NCI-H128 (cell line): ENCODE data around the gene WDR88.
A peak's percentile ranks its signal among the peaks of the same experiment; 100 is the strongest.

Source experiments
- DNase-seq: peaks from one replicate; lab custom pipeline; 2025; ENCODE audit not compliant: unreplicated experiment; lab: John Stamatoyannopoulos, UW

WDR88 gene, protein sequence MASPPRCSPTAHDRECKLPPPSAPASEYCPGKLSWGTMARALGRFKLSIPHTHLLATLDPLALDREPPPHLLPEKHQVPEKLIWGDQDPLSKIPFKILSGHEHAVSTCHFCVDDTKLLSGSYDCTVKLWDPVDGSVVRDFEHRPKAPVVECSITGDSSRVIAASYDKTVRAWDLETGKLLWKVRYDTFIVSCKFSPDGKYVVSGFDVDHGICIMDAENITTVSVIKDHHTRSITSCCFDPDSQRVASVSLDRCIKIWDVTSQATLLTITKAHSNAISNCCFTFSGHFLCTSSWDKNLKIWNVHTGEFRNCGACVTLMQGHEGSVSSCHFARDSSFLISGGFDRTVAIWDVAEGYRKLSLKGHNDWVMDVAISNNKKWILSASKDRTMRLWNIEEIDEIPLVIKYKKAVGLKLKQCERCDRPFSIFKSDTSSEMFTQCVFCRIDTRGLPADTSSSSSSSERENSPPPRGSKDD

DNA sequence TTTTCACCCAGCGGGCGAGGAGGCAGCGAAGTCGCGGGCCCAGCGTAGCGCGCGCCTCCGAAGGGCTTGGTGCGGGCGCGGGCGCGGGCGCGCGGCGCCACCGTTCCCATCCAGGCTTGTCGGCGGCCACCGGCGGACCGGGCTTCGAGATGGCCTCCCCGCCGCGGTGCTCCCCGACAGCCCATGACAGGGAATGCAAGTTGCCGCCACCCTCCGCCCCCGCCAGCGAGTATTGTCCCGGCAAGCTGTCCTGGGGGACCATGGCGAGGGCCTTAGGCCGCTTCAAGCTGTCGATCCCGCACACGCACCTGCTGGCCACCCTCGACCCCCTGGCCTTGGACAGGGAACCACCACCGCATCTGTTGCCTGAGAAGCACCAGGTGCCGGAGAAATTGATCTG is at the start of gene WDR88:
TSS of gene WDR88 (plus strand) at position 94 of the 400 bp plus-strand sequence. CDS start at position 150, 56 bp downstream.
- no peak for DNase-seq

DNA sequence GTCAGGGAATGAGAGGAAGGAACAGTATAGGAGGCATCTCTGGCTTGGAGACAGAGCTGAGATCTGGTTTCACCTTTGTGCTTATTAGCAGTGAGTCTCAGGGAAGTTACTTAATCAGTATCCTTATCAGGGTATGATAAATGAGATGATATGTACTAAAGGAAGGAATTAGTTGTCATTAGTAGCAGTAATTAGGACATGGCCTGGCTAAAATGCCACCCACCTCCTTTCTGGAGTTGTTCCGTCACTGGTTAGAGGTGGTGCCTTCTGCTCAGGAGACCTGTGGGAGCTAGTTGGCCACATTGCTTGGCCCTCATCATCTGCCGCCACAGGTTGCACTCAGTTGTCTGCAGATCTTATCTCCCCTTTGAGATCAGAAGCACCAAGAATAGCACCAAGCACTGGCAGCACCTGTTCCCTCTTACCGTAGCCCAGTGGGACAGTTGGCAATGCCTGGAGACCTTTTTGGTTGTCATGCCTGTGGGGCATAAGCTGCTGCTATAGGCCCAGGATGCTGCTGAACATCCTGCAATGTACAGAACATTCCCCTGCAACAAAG is 46.3 kb upstream of the WDR88 start:
- no peak for DNase-seq

DNA sequence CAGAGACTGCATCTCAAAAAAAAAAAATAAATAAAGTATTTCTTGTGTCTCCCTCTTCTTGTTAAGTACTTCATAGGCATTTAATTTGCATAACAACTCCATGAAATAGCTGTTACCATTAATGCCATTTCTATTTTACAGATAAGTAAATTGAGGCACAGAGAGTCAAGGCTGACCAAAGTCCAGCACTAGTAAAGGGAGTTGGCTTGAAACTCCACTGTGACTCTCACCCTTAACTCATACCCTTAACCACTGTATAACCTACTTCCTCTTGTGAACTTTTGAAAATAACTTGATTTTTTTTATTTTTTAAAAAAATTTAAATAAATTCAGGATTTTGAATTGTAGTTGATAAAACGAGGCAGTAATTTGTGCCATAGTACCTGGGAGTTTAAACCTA is 45.0 kb upstream of the WDR88 start:
- no peak for DNase-seq

DNA sequence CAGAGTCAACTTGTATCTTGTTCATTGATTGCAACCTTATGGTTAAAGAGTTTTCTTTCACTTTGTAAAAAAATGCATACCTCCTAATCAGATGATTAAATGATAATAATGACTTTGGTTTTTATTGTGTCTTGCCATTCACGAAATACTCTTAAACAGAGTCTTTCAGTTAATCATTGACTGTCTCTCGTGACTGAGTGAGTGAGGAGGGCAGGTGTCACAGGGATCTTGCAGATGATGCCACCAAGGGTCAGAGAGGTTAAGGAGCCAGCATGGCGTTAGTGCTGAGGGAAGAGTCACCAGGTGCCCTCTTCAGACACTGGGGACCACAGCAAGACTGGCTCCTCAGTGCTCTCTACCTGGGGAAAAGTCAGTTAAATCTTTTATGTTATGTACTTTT is 42.9 kb upstream of the WDR88 start:
- DNase-seq = no peak

DNA sequence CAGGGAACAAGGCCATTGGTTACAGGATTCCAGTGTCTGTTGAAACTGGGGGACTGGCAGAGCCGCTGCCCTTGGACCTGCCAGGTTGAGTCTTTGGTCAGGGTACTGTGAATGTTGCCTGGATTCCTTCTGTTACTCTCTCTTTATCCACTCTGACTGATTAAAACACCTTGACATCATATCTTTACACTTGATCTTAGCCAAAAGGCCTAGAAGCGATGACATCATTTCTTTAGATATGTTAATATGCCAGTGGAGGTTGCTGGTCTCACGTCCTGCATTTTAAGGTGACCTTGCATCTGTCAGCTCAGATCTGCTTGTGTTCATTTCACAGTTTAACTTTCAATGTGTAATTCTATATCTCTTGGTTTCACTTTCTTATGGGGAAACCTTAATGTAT is 41.7 kb upstream of the WDR88 start:
- DNase-seq = no peak

DNA sequence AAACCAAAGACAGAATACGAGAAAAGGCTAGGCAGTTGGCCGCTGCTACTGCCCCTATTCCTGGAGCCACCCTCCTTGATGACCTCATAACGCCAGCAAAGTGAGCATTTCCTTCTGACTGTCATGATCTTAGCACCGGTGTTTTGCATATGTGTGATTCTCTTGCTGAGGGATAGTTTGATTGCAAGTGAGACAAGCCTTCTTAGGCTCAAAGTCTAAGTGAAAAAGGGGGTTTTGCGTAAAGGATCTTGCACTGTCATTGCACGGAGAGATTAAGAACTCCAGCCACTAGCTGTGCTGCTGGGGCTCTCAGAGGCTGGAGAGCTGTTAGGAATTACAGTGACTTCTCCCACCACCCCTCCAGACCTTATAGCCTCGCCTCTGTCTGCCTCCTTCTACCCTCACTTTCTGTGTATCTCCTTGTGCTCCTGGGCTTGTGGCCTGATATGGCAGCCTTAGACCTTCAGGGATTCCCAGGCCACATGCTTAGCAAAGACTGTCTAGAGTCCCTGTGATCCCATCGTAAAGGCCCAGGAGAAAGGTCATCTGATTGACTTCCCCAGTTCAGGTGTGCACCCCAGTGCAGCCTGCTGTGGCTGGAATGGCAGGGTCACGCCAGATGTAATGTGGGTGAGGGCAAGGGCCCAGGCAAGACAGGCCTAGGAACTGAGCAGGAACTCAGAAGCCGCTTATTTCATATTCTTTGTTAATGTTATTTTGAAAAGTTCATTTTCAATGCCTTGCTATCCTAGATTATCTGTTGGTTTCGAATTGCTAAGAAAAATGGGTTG is 38.3 kb upstream of the WDR88 start:
- no peak for DNase-seq

DNA sequence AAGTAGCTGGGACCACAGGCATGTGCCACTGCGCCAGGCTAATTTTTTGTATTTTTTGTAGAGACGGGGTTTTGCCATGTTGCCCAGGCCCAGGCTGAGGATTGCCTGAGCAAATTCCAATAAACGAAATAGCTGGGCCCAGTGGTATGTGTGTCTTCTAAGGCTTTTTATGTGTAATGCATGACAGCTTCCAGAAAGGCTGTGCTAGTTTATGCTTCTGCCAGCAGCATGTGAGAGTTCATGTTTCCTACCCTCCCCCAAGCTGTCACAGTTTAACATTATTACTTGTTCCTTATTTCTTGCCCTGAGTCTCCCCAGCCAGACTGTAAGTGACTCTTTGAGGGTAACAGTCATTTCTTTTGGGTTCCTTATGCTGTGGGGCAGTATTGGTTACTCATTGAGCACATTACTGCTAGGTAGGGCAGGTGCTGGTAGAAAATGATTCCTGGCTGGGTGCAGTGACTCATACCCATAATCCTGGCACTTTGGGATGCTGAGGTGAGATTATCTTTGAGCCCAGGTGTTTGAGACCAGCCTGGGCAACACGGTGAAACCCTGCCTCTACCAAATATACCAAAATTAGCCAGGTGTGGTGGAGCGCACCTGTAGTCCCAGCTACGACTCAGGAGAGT is 37.4 kb upstream of the WDR88 start:
- DNase-seq = no peak

DNA sequence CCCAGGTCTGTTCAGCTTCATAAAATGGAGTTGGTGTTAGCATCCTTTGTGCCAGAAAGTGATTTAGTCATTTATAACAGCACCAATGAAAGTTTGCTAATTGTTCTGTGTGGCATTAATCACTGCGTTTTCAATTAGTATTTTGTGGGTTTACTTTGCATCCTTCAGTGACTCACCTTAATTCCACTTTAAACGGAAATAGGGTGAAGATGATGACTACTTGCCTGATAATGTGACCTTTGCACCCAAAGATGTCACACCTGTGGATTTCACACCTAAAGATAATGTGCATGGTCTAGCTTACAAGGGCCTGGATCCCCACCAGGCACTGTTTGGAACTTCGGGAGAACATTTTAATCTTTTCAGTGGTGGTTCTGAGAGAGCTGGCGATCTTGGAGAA is 35.9 kb upstream of the WDR88 start:
- no peak for DNase-seq

DNA sequence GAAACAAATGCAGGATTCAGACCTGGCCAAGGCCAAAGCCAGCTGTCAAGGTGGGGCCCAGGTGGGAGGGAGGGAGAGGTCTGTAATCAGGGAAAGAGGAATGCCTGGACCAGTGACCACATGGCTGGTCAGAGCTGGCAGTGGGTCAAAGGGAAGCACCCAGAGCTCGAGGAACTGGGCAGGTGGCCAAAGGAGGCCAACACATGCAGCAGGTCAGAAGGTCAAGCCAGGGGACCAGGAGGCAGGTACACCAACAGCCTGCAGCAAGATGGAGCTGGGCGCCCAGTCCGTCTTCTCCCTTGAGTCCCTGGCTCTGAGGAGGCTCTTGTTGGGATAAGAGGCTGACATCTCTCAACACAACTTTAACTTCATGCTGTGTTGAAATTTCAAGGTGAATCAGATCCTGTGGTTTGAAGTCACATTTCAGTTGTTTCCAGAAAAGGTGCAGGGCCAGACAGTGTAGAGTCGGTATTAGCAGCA is 33.8 kb upstream of the WDR88 start:
- DNase-seq = no peak

DNA sequence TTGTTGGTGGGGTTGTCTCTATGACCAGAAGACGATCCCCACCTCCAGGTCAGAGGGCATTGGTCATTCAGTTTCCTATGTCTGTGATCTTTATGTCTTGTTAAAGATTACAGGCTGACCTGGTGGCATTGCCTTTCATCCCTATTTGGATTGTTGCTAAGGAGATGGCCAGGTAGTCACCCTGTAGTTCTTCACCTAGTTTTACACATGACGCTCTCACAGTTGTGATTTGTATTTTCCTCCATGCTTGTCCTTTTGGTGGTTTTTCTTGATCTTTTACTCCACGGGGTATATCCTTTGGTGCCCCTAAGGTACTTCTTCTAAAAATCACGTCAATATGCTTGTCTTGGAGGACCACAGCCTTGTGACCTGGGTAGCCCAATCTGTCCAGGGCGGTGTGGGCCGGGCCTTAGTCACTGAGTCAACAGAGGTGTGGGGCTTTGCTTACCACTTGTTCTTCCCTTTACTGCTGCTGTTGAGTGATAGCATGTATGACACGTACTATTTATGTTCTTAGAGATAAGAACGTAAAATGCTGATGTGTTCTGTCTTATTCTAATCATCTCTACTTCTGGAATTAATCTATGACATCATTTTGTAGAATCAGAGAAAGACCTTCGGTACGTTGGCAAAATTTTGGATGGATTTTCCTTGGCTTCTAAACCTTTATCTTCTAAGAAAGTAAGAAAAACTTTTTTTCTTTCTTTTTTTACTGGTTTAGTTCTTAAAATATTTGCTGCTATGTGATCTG is 30.8 kb upstream of the WDR88 start:
- no peak for DNase-seq

DNA sequence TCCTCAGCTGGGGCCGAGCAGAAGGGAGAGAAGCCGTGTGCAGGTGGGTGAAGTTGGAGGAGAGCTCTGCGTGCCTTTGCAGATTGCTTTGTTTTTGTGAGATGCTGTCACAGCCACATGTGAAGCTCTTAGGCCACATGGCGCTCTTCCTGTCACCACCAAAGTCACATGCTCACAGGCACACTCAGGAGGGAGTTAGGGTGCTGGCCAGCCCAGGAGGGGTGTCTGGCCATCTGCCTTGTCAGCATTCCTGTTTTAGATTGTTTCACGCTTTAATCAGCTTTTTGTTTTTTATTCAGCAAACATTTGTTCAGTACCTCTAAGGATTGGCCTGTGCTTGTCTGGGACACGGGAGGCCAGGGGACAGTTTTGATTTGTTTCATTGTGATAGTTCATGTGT is 29.0 kb upstream of the WDR88 start:
- DNase-seq = no peak

DNA sequence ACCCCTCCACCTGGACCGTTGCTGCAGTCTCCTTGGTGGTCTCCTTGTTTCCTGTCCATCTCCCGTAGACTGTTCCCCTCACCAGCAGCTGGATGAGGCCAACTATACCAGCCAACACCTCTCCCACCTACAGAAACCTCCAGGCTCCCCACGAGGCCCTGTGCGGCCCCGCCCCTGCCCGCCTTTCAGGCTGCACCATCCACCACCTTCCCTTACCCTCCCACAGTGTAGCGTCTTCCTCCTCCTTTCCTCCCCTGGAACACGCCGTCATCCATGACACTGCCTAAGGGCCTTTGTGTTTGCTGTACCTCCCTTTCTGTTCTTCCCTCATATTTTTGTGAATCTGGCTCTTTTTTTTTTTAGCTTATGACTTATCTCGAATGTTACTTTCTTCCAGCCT is 23.8 kb upstream of the WDR88 start:
- no peak for DNase-seq

DNA sequence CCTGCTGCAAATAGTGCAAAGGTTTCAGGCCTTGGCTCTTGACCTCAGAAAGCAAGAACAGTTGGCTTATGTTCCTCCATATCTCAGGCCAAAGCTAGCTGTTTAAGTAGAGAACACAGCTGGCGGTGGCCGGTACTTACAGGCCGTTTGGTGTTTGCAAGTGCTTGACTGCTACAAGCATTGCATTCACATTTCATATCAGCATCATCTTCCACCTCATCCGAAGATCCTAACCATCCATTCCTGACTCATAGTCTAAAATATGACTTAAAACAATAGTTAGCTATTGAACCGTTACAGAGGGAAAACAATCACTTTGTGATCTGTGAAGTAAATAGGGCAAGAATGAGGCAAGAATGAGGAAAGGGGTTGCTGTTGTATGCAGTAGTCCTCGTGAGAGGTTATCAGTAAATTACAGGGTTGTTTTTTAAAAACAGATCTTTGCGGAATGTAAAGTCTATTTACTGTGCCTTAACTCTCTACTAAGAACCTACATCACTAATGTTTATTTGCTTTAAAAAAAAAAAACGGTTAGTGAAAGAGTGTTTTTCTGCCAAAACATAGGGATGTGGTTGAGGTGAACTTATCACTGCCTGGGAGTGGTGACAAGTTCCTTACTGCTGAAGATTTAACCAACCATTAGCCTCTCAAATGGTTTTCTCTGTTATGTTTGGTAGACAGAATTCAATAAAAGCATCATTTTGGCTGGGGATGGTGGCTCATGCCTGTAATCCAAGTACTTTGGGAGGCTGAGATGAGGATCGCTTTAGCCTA is 21.6 kb upstream of the WDR88 start:
- no peak for DNase-seq

DNA sequence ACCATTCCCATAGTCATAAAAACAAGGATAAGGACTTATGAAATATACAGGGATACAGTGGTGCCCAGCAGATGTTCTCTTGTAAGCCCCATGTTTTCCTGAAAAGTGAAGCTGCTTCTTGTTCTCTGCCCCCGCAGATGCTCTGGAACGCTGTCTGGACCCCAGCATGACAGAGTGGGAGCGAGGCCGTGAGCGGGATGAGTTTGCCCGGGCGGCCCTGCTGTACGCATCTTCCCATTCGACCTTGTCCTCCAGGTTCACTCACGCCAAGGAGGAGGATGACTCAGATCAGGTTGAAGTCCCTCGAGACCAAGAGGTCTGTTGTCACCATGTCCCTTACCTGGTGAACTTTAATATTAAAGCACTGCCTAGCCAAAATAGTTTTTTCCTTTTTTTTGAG is 20.3 kb upstream of the WDR88 start:
- no peak for DNase-seq

DNA sequence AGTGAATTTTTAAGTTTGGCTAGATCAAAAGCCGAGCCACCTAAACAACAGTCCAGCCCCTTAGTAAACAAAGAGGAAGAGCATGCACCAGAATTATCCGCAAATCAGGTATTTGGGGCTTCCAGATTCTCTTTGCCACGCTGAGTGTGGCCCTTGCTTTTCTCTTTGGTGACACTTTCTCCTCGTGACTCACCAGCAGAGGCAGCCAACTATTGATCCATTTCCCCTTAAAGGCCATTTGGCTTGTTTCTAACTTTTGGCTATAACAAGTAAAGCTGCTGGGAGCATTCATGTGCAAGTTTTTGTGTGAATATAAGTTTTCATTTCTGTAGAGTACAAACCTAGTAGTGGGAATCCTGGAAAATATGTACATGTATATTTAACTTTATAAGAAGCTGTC is 17.6 kb upstream of the WDR88 start:
- DNase-seq = no peak

DNA sequence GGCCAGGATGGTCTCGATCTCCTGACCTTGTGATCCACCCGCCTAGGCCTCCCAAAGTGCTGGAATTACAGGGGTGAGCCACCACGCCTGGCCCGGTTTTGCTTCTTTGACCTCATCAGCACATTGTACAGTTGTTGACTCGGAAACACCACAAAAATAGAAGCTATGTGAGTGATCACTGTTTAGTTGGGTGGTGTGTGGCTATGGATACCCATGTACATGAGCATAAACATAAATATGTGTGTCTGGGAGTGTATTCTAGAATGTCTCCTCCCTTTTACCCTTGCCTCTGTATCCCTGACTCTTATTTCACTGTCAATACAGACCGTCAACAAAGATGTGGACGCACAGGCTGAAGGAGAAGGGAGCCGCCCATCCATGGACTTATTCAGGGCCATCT is 14.4 kb upstream of the WDR88 start:
- no peak for DNase-seq

DNA sequence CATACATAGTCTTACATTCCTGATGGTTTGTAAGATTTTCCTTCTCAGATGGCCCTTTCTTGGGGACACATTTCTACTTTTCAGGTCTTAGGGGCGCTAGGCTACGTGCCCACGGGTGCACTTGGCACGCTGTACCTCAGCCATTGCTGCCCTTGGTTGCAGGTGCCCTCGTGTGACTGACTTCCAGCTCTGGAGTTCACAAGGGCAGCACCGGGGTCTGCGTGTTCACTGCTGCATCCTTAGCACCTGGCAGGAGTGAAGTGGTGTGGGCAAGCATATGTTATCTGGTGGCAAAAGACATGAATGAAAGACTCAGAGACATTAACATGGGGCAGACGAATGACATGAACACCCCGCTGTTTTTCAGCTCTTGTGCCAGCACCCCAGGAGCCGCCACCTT is 13.3 kb upstream of the WDR88 start:
- DNase-seq = no peak

DNA sequence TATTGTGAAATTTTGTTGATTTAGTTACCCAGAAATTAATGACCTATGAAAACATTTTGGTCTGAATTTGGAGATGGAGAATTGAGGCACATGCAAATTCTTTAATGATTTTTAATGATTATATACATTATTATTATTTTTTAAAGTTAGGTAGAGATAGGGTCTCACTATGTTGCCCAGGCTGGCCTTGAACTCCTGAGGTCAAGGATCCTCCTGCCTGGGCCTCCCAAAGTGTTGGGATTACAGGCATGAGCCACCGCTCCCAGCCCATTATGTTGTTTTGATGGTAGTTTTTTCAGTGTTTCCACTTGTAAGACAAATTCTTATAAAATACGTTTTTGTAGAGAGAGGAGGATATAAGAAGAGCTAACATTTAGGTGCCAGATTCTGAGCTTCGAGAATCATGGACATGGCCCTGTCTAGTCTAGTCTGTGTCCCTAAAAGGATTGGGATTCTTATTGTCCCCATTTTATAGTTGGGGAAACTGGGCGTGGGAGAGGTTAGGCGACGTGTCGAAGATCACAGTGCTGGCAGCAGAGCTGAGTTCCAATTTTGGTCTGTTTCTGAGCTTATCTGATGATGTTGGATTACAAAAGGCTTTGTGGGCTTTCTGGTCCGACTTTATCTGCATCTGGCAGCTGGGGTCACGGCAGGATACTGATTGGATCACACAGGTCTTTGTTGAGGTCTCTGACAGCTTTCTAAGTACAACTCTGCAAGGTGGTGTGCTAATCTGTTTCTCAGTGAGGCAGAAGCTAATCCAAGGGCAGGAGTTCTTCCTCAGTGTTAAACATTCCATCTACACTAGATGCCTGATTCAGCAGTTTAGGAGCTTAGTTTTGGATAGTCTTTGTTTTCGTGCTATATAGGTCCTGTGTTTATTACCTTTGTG is 7.5 kb upstream of the WDR88 start:
- DNase-seq = no peak

DNA sequence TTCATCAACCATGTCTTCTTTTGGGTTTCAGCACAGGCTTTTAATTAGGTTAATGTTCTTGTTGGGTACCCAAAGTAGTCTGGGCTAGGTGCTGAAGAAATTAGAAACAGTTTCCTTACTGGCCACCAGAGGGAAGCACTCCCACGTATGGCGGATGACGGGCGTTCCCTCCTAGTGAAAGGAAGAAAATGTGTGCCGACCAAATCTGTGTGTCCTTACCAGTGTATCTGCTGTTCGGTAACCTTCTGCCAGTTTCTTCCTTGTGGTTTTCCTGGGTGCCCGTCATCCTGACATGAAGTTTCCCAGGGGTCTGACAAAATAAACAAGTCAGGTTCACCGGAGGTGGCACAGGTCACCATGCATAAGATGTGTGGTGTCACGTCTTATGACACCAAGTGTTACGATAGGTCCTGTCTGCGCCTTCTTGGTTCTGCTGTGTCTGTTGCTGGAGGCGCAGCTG is 6.0 kb upstream of the WDR88 start:
- peak; percentile 10 for DNase-seq
